ENCODE results near the gene TEX261.
A peak's percentile ranks its signal among the peaks of the same experiment; 100 is the strongest.

The TEX261 gene

DNA sequence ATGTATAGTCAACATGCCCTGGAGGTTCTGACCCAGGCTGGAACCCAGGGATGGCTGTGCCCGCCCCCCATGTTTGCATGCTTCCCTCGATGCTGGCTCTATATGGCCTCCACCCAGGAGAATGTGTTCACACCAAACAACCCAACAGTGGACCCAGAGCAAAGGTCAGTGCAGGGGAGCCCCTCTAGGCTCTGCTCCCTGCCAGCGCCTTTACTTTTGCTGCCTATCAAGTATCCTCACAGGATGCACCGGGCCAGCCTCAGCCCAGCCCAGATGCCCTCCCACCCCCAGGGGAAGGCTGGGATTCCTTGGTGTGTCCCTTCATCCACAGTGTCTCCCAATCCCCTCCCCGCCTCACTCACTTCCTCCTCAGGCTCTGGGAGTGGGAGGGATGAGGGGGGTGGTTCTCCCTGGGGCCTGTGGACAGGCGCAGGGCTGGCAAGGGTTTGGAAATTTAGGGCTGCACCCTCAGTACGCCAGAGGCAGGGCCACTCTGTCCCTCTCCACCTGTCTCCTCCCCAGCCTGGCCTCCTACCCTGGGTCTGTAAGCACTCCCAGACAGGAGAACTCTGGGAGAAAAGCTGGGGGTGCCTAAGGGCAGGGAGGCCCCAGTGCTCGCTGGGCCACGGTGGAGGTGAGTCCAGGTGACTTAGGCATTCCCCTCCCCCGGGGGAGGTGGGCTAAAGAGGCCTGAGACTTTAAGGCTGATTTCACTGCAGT is 56.6 kb downstream of the TEX261 start:
- in situ Hi-C loops (cut with MboI; ENCODE audit: low sequenced_read_pairs, unreplicated experiment) = no loop called here
- DNase-seq (ENCODE audit: low spot score) = no peak
- TF ChIP-seq, protein P1, sequence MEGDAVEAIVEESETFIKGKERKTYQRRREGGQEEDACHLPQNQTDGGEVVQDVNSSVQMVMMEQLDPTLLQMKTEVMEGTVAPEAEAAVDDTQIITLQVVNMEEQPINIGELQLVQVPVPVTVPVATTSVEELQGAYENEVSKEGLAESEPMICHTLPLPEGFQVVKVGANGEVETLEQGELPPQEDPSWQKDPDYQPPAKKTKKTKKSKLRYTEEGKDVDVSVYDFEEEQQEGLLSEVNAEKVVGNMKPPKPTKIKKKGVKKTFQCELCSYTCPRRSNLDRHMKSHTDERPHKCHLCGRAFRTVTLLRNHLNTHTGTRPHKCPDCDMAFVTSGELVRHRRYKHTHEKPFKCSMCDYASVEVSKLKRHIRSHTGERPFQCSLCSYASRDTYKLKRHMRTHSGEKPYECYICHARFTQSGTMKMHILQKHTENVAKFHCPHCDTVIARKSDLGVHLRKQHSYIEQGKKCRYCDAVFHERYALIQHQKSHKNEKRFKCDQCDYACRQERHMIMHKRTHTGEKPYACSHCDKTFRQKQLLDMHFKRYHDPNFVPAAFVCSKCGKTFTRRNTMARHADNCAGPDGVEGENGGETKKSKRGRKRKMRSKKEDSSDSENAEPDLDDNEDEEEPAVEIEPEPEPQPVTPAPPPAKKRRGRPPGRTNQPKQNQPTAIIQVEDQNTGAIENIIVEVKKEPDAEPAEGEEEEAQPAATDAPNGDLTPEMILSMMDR (IDR thresholded peaks at IDR 0.05; ENCODE audit: borderline replicate concordance, control extremely low read depth, extremely low read depth, insufficient read depth, missing control alignments) = no peak

DNA sequence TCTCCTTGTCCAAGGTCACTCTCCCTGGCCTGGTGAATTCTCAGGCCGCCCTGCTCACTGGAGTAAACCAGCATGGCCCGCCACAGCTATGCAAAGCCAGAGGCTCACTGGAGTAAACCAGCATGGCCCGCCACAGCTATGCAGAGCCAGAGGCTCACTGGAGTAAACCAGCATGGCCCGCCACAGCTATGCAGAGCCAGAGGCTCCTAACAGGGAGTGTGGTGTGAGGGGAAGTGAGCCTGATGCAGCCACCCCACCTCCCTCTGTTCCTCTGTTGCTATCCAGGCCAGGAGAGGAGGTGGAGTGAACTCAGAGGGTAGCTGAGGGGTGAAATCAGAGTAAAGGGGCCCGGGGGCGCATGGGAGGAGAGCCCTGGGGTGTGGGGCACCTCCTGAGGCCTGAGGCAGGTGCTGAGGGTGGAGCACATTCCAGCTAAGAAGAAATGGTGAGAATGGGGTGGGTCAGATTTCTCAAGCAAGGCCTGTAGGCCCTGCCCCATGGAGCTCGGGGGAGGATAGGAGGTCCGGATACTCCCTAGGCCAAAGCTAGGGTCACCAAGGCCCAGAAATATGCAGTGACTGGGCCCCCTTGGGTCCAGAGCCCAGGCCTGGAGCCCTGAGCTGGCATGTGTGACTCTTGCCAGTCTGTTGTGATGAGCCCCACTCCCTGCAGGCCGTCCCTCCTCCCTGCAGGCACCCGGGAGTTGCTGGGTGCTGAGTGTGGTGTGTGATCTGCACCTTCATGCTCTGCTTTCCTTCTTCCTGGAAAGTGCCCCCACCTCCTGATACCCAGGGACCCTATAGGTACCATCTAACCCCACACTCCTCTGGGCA is 57.5 kb downstream of the TEX261 start:
- no peak for DNase-seq (ENCODE audit: low spot score)
- in situ Hi-C loops (cut with MboI; ENCODE audit: low sequenced_read_pairs, unreplicated experiment) = no loop called here
- TF ChIP-seq, protein P1 (IDR thresholded peaks at IDR 0.05; ENCODE audit: borderline replicate concordance, control extremely low read depth, extremely low read depth, insufficient read depth, missing control alignments) = no peak

DNA sequence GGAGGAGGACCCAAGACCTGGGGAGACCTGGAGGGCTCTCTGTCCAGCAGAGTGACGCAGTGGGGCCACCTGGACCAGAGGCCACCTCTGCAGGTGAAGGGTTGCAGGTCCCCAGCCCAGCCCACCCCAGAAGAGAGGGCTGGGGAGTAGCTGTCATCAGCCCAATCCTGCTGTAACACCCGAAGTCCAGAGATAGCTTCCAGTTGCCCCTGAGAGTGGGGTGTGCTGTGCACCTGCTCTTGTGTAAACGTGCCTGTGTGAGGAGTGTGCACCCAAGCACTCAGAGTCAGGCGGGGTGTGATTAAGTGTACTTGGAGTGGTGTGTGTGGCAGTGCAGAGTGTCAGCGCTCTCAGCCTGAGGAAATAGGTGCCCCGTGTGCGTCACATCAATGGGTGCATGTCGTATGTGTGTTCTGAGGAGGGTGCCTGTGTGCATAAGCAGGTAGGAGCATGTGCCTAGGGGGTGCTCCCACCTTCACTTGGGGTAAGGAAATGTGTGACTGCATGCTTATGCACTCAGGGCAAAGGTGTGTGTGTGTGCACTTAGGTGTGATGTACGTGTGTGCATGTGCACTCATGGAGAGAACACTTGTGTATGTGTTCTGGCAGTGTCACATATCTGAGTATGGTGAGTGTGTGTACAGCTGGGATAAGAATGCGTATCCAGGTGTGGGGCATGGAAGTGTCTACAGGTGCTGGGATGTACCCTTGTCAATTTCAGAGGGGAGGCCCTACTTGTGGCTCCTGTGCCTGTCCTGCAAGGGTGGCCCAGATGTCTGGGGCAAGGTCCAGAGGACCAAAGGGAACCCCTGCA is 58.3 kb downstream of the TEX261 start:
- in situ Hi-C loops (cut with MboI; ENCODE audit: low sequenced_read_pairs, unreplicated experiment) = no loop called here
- DNase-seq (ENCODE audit: low spot score) = peak; percentile 9
- TF ChIP-seq, protein P1 (IDR thresholded peaks at IDR 0.05; ENCODE audit: borderline replicate concordance, control extremely low read depth, extremely low read depth, insufficient read depth, missing control alignments) = no peak

All from GM13976 (cell line).